B cell (primary cell): ENCODE measurements around the gene SUV39H2. TPM values are rescaled to one million over a fixed set of nuclear protein-coding genes. Genes with fewer than 3 reads are reported as not detected.
A peak's percentile ranks its signal among the peaks of the same experiment; 100 is the strongest.
"Not testable (repeated sequence)": the region's sequence is repeated elsewhere in the genome, so short reads cannot be mapped to it uniquely, and the experiment has no call there.

Source experiments
- ATAC-seq: fragments of 200-7000 bp; cut with Tn5 transposase; one replicate; pipeline ENCODE4 v1.10.0; 2021; ENCODE audit warnings: low read depth, mild to moderate bottlenecking, moderate number of reproducible peaks, moderate library complexity
- CTCF ChIA-PET: fragments of 350-600 bp; sonication (Branson Sonifier 250); formaldehyde crosslinking; loops from one replicate; lab custom pipeline; 2021; ENCODE audit warnings: antibody characterized with exemption, inconsistent platforms; lab: Charles Lee
- POLR2A ChIA-PET: fragments of 350-600 bp; sonication (Branson Sonifier 250); formaldehyde crosslinking; loops from one replicate; lab custom pipeline; 2021; ENCODE audit warnings: antibody characterized with exemption; lab: Charles Lee
- DNase-seq: peaks from one replicate; pipeline ENCODE4 v3.0.0; 2013
- H2AFZ ChIP-seq: 2 replicates; pipeline ENCODE4 v1.6.1; 2012; ENCODE audit warnings: mild to moderate bottlenecking, low read depth, low read length; ENCODE audit not compliant: insufficient read depth, poor library complexity, severe bottlenecking
- H3K27ac ChIP-seq, 2 donors: 1 replicate in 1 of 2; 2 replicates in 1 of 2; pipeline ENCODE4 v1.5.1; 2012 to 2013; ENCODE audit warnings: low read length in 2 of 2, mild to moderate bottlenecking in 2 of 2, moderate library complexity in 1 of 2
- H3K27me3 ChIP-seq, 4 experiments: fragments of 200-600 bp in 1 of 4; sonication (generic) in 1 of 4; replicated peaks in 1 of 4; 1 replicate in 2 of 4; 2 replicates in 2 of 4; pipeline versions ENCODE4 v1.6.1 to v1.7.0; 2013 to 2016; ENCODE audit warnings: low read length in 3 of 4, mild to moderate bottlenecking in 2 of 4, mixed read lengths in 1 of 4, moderate library complexity in 1 of 4; ENCODE audit not compliant: insufficient read depth in 4 of 4, control insufficient read depth in 3 of 4; ENCODE audit errors: control extremely low read depth in 1 of 4
- H3K36me3 ChIP-seq, 2 experiments: replicated peaks in 1 of 2; 1 replicate in 1 of 2; 2 replicates in 1 of 2; pipeline versions ENCODE4 v1.6.1 to v1.7.1; 2013; ENCODE audit warnings: low read length in 1 of 2; ENCODE audit not compliant: insufficient read depth in 2 of 2, control insufficient read depth in 1 of 2; ENCODE audit errors: control extremely low read depth in 1 of 2, extremely low read depth in 1 of 2
- H3K4me1 ChIP-seq, 2 donors: fragments of 200-600 bp in 1 of 2; sonication (generic) in 1 of 2; 1 replicate in 1 of 2; 2 replicates in 1 of 2; pipeline versions ENCODE4 v1.5.1 to v1.6.1; 2013 to 2017; ENCODE audit warnings: low read length in 2 of 2; ENCODE audit not compliant: control insufficient read depth in 2 of 2, insufficient read depth in 2 of 2
- H3K4me2 ChIP-seq: replicated peaks from 2 replicates; pipeline ENCODE3; 2012; ENCODE audit warnings: mild to moderate bottlenecking, low read depth, low read length; ENCODE audit not compliant: poor library complexity, severe bottlenecking
- H3K4me3 ChIP-seq, 5 experiments: fragments of 200-600 bp in 1 of 5; sonication (generic) in 1 of 5; 1 replicate in 3 of 5; 2 replicates in 2 of 5; pipeline versions ENCODE4 v1.5.1 to v1.7.0; 2011 to 2016; ENCODE audit warnings: low read length in 4 of 5, mild to moderate bottlenecking in 4 of 5, low read depth in 2 of 5, control low read depth in 1 of 5, moderate library complexity in 1 of 5; ENCODE audit not compliant: insufficient read depth in 1 of 5; ENCODE audit errors: control extremely low read depth in 1 of 5, extremely low read depth in 1 of 5
- H3K79me2 ChIP-seq: fragments of 200-600 bp; sonication (generic); one replicate; pipeline ENCODE4 v1.6.0; 2016; ENCODE audit warnings: low read length; ENCODE audit not compliant: control insufficient read depth, insufficient read depth
- H3K9ac ChIP-seq: fragments of 200-600 bp; sonication (generic); 2 replicates; pipeline ENCODE4 v1.6.1; 2017; ENCODE audit warnings: mild to moderate bottlenecking, low read length, moderate library complexity
- H3K9me3 ChIP-seq, 3 donors: one replicate each; pipeline versions ENCODE4 v1.6.1 to v1.7.1; 2013; ENCODE audit warnings: low read length in 2 of 3; ENCODE audit not compliant: control insufficient read depth in 2 of 3, insufficient read depth in 1 of 3; ENCODE audit errors: control extremely low read depth in 1 of 3
- H4K20me1 ChIP-seq: 2 replicates; pipeline ENCODE4 v1.6.0; 2012; ENCODE audit warnings: mild to moderate bottlenecking, low read length; ENCODE audit not compliant: insufficient read depth, control insufficient read depth, poor library complexity, severe bottlenecking
- H3K27ac Mint-ChIP-seq: one replicate; pipeline ENCODE4 v1.8.0; 2021; ENCODE audit warnings: mixed read lengths
- H3K27me3 Mint-ChIP-seq: one replicate; pipeline ENCODE4 v1.8.0; 2021; ENCODE audit warnings: mixed read lengths
- H3K4me1 Mint-ChIP-seq: one replicate; pipeline ENCODE4 v1.8.0; 2021; ENCODE audit warnings: mixed read lengths
- H3K4me3 Mint-ChIP-seq: one replicate; pipeline ENCODE4 v1.8.0; 2021; ENCODE audit warnings: mixed read lengths
- H3K9me3 Mint-ChIP-seq: one replicate; pipeline ENCODE4 v1.8.0; 2022; ENCODE audit warnings: mixed read lengths; ENCODE audit not compliant: insufficient read depth
- CTCF ChIP-seq: fragments of 200-600 bp; IDR thresholded peaks from one replicate; pipeline ENCODE4 v1.8.0; 2022; ENCODE audit warnings: antibody characterized with exemption, mild to moderate bottlenecking
- EZH2 ChIP-seq: IDR thresholded peaks from 2 replicates; pipeline ENCODE4 v1.6.1; 2012; ENCODE audit warnings: borderline replicate concordance, low read depth, mild to moderate bottlenecking, moderate library complexity, low read length; ENCODE audit not compliant: insufficient read depth, poor library complexity, severe bottlenecking
- WGBS: methylation state at CpG from one replicate; pipeline ENCODE4 v1.1.5; 2013; ENCODE audit warnings: missing lambda C conversion rate; ENCODE audit not compliant: insufficient coverage; 5-methylcytosine and 5-hydroxymethylcytosine counted together
- intact Hi-C: fragments of 100-400 bp; cut with micrococcal nuclease; formaldehyde crosslinking; loops from one replicate; pipeline ENCODE4 v1.10.0; 2022
- polyA plus RNA-seq: library from polyadenylated mRNA; depleted of rRNA; stranded (reverse); fragments of >200 nt; gene quantifications from 2 replicates; pipeline ENCODE4 v1.2.3, GENCODE V29; 2012
- total RNA-seq, 2 donors: library from RNA; stranded (reverse); fragments of 120-200 nt in 1 of 2; gene quantifications; 1 replicate in 1 of 2; 2 replicates in 1 of 2; pipeline versions ENCODE4 v1.2.3 to v1.2.4, GENCODE V29; 2013 to 2022

The SUV39H2 gene
- total and polyA plus RNA-seq, 2 donors (not counting 1 experiment from before 2014, with no cell fraction given): 0.73 to 3.2 TPM

- H3K9me3 ChIP-seq: no peaks in the 10 kb centered on the region
- H3K4me1 Mint-ChIP-seq: no peaks in the 10 kb centered on the region
- no peak overlapping the region for H3K9ac ChIP-seq
- intact Hi-C loops: no loop called here
- H3K9me3 Mint-ChIP-seq: no peaks in the 10 kb centered on the region
- H3K27ac ChIP-seq: no peak overlapping the region
- H3K27ac Mint-ChIP-seq: no peak overlapping the region
- peaks cover 0 to 6% of the 10 kb centered on the region in 2 donors for H3K4me1 ChIP-seq
- H3K4me3 ChIP-seq: no peak overlapping the region
- no peaks in the 10 kb centered on the region for H3K27me3 Mint-ChIP-seq
- H3K27me3 ChIP-seq: no peaks in the 10 kb centered on the region
- ATAC-seq (no peak), DNase-seq (no peak)
- H3K4me2 ChIP-seq: no peak overlapping the region
- 100% methylated on average over 2 of the region's 2 CpGs for WGBS
- H3K79me2 ChIP-seq: peaks cover 51% of the 10 kb centered on the region
- H2AFZ ChIP-seq: no peak overlapping the region
- ChIA-PET CTCF (interaction anchor here (1.0 to 1.4 kb wide), 2 partner anchors 17 to 35 kb away, joined by 3 read pairs; no protein-coding TSS in a partner anchor), POLR2A (interaction anchor here (0.6 kb wide), 1 partner anchor 33 kb away, joined by 4 read pairs; no protein-coding TSS in a partner anchor)
- H3K4me3 Mint-ChIP-seq: no peak overlapping the region
- TF ChIP-seq EZH2 (no peak), CTCF (no peak)
- H3K36me3 ChIP-seq: peaks cover 16 to 55% of the 10 kb centered on the region in 2 experiments
- H4K20me1 ChIP-seq: peaks cover 6% of the 10 kb centered on the region
Measured at GRCh38 chr10:14936584-14936983, 57.9 kb downstream of the SUV39H2 start.

GRCh38 chr10:14938971-14939370 is 60.3 kb downstream of the SUV39H2 start:
- H3K4me2 ChIP-seq, ATAC-seq, intact Hi-C loops, H3K9me3 Mint-ChIP-seq, POLR2A ChIA-PET, H3K27ac Mint-ChIP-seq, H3K4me3 Mint-ChIP-seq, DNase-seq, H3K4me3 ChIP-seq, H3K9me3 ChIP-seq, H3K27me3 ChIP-seq, H3K9ac ChIP-seq, CTCF ChIA-PET, H2AFZ ChIP-seq, H3K27me3 Mint-ChIP-seq: not testable (repeated sequence)
- peaks cover 14% of the 10 kb centered on the region for H4K20me1 ChIP-seq
- H3K79me2 ChIP-seq: peaks cover 58% of the 10 kb centered on the region
- peaks cover 8 to 16% of the 10 kb centered on the region in 2 donors for H3K4me1 ChIP-seq
- peaks cover 12% of the 10 kb centered on the region for H3K4me1 Mint-ChIP-seq
- WGBS: 63% methylated on average over 2 of the region's 5 CpGs
- peak overlapping the region in 1 of 2 donors; percentile 43 for H3K27ac ChIP-seq
- H3K36me3 ChIP-seq: peaks cover 10 to 40% of the 10 kb centered on the region in 2 experiments

GRCh38 chr10:14942147-14942949 is 63.7 kb downstream of the SUV39H2 start:
- H3K27ac ChIP-seq: peak overlapping the region; percentile 16 to 26

More at GRCh38 chr10:14942147-14942949, 63.7 kb downstream of the SUV39H2 start:
- Mint-ChIP-seq H3K4me3 (peak overlapping the region; percentile 17), H3K27ac (peak overlapping the region; percentile 61), H3K4me1 (peaks cover 16% of the 10 kb centered on the region)
- H3K9me3 Mint-ChIP-seq, CTCF ChIA-PET, DNase-seq, H2AFZ ChIP-seq, H3K4me2 ChIP-seq, H3K4me3 ChIP-seq, H3K27me3 Mint-ChIP-seq, H3K27me3 ChIP-seq, H3K9ac ChIP-seq, intact Hi-C loops, H3K9me3 ChIP-seq: not testable (repeated sequence)
- 44% methylated on average over 3 of the region's 17 CpGs for WGBS
- peak; percentile 81 for ATAC-seq
- H4K20me1 ChIP-seq: peaks cover 30% of the 10 kb centered on the region
- H3K36me3 ChIP-seq: peaks cover 4 to 53% of the 10 kb centered on the region in 2 experiments
- H3K4me1 ChIP-seq: peaks cover 8 to 16% of the 10 kb centered on the region in 2 donors
- POLR2A ChIA-PET: interaction anchor here (0.6 kb wide), 1 partner anchor 118 kb away, joined by 6 read pairs; no protein-coding TSS in a partner anchor
- H3K79me2 ChIP-seq: peaks cover 75% of the 10 kb centered on the region
